Neuronal stem cell (in vitro differentiated cells): ENCODE measurements around the gene TUSC2.

Source experiments
- DNase-seq: peaks from one replicate; pipeline ENCODE4 v3.0.0-alpha.2; 2013; ENCODE audit warnings: low spot score
- H2AFZ ChIP-seq: one replicate; pipeline ENCODE4 v1.6.1; 2013; ENCODE audit warnings: mild to moderate bottlenecking, low read length, inconsistent platforms
- H2AK5ac ChIP-seq: 2 replicates; pipeline ENCODE4 v1.6.1; 2013; ENCODE audit warnings: low read depth, mild to moderate bottlenecking, inconsistent platforms, low read length, moderate library complexity, mixed read lengths
- H2BK120ac ChIP-seq: 2 replicates; pipeline ENCODE4 v1.6.1; 2013; ENCODE audit warnings: low read depth, mild to moderate bottlenecking, inconsistent platforms, low read length, moderate library complexity, mixed read lengths
- H2BK12ac ChIP-seq: one replicate; pipeline ENCODE4 v1.6.1; 2013; ENCODE audit warnings: low read length, inconsistent platforms
- H2BK15ac ChIP-seq: 2 replicates; pipeline ENCODE4 v1.6.1; 2013; ENCODE audit warnings: mild to moderate bottlenecking, low read length, inconsistent platforms, mixed read lengths
- H2BK5ac ChIP-seq: one replicate; pipeline ENCODE4 v1.6.1; 2013; ENCODE audit warnings: inconsistent platforms, mild to moderate bottlenecking, low read length, moderate library complexity
- H3K14ac ChIP-seq: one replicate; pipeline ENCODE4 v1.6.1; 2013; ENCODE audit warnings: low read length, inconsistent platforms
- H3K18ac ChIP-seq: 2 replicates; pipeline ENCODE4 v1.6.1; 2013; ENCODE audit warnings: low read length, inconsistent platforms
- H3K23ac ChIP-seq: 2 replicates; pipeline ENCODE4 v1.6.1; 2013; ENCODE audit warnings: low read depth, mild to moderate bottlenecking, mixed read lengths, low read length, inconsistent platforms; ENCODE audit not compliant: poor library complexity
- H3K27ac ChIP-seq: replicated peaks from 3 replicates; pipeline ENCODE4 v1.5.1; 2013; ENCODE audit warnings: low read length, inconsistent platforms
- H3K27me3 ChIP-seq, 3 experiments: 2 replicates each; pipeline ENCODE4 v1.6.1; 2013; ENCODE audit warnings: low read length in 3 of 3, mild to moderate bottlenecking in 2 of 3, inconsistent platforms in 1 of 3, low read depth in 1 of 3, mixed read lengths in 1 of 3, moderate library complexity in 1 of 3; ENCODE audit not compliant: control insufficient read depth in 3 of 3, insufficient read depth in 3 of 3
- H3K36me3 ChIP-seq, 2 donors: replicated peaks in 1 of 2; 2 replicates each; pipeline ENCODE4 v1.6.1; 2013; ENCODE audit warnings: low read length in 2 of 2; ENCODE audit not compliant: control insufficient read depth in 2 of 2, insufficient read depth in 2 of 2
- H3K4ac ChIP-seq: 2 replicates; pipeline ENCODE4 v1.6.1; 2013; ENCODE audit warnings: inconsistent platforms, mild to moderate bottlenecking, low read length, moderate library complexity
- H3K4me1 ChIP-seq, 2 donors: 1 replicate in 1 of 2; 2 replicates in 1 of 2; pipeline ENCODE4 v1.6.1; 2013; ENCODE audit warnings: low read length in 2 of 2, low read depth in 1 of 2; ENCODE audit not compliant: control insufficient read depth in 2 of 2, insufficient read depth in 1 of 2
- H3K4me2 ChIP-seq: one replicate; pipeline ENCODE4 v1.6.1; 2013; ENCODE audit warnings: mild to moderate bottlenecking, low read length, inconsistent platforms; ENCODE audit not compliant: insufficient read depth, poor library complexity, severe bottlenecking
- H3K4me3 ChIP-seq, 2 donors: 2 replicates each; pipeline ENCODE4 v1.5.1; 2013; ENCODE audit warnings: low read length in 2 of 2, mild to moderate bottlenecking in 2 of 2, inconsistent platforms in 1 of 2, moderate library complexity in 1 of 2
- H3K79me1 ChIP-seq: one replicate; pipeline ENCODE4 v1.6.1; 2013; ENCODE audit warnings: low read depth, mild to moderate bottlenecking, inconsistent platforms, low read length, moderate library complexity
- H3K9ac ChIP-seq: one replicate; pipeline ENCODE4 v1.6.1; 2013; ENCODE audit warnings: mild to moderate bottlenecking, low read depth, low read length, inconsistent platforms; ENCODE audit not compliant: poor library complexity
- H3K9me3 ChIP-seq, 2 donors: replicated peaks in 1 of 2; 2 replicates each; pipeline versions ENCODE3 to v1.6.1; 2013; ENCODE audit warnings: low read length in 2 of 2, mild to moderate bottlenecking in 2 of 2, inconsistent platforms in 1 of 2, low read depth in 1 of 2, mixed read lengths in 1 of 2, moderate library complexity in 1 of 2; ENCODE audit not compliant: control insufficient read depth in 2 of 2, insufficient read depth in 1 of 2
- H4K8ac ChIP-seq: one replicate; pipeline ENCODE4 v1.6.1; 2013; ENCODE audit warnings: low read depth, mild to moderate bottlenecking, inconsistent platforms, low read length, moderate library complexity
- H4K91ac ChIP-seq: one replicate; pipeline ENCODE4 v1.6.1; 2013; ENCODE audit warnings: low read length, low read depth, mild to moderate bottlenecking, inconsistent platforms; ENCODE audit not compliant: poor library complexity
- WGBS, 2 donors: extraction: QIAGEN DNeasy Blood & Tissue Kit; methylation state at CpG; one replicate each; pipeline ENCODE4 v1.1.7; 2013; ENCODE audit warnings: missing lambda C conversion rate in 2 of 2, mixed read lengths in 1 of 2; ENCODE audit not compliant: insufficient read length in 2 of 2, insufficient replicate concordance in 1 of 2; ENCODE audit errors: extremely low coverage in 2 of 2; 5-methylcytosine and 5-hydroxymethylcytosine counted together

Gene TUSC2

DNA sequence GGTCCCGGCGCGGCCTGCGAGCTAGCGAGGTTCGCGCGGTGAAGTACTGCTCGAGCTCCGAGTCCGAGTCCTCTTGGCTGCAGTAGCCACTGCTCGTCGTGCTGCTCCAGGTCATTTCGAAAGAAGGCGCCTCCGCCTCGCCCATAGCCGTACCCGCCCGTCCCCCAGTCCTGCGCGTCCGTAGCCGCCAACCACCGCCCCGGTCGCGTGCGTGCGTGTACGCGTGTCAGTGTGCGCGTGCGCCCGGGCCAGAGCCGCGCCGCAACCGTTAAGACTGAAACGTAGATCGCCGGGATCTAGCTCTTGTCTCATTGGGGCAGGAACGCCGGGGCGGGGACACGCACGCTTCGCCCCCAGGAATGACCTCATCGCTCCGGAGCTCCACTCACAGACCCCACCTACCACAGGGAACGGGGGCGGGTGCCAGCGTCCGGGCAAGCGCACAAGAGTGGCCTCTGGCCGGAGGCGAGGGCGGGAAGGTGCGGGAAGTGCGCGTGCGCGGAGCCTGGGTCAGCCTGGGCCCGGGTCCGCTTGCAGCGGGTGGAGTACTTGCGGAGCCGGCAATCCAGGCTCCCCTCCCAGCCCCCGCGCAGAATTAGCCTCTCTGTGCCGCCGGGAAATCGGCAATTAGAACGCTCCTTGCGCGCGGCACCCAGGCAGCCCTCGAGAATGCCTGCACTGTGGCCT is 9.3 kb upstream of the TUSC2 start:
- H3K4me2 ChIP-seq: peak overlapping the region; percentile 92
- peak overlapping the region; percentile 61 to 95 for H3K4me3 ChIP-seq
- peak overlapping the region; percentile 93 for H2BK5ac ChIP-seq
- no CpG with 5 or more reads among the region's 79 CpGs for WGBS, 2 donors
- H3K18ac ChIP-seq: peak overlapping the region; percentile 99
- peak overlapping the region; percentile 89 for H2AK5ac ChIP-seq
- H3K4ac ChIP-seq: peak overlapping the region; percentile 30
- H3K27me3 ChIP-seq: peaks cover 16 to 39% (median 33%) of the 10 kb centered on the region in 3 experiments
- peak; percentile 98 for DNase-seq
- peak overlapping the region; percentile 91 for H2BK12ac ChIP-seq
- peak overlapping the region; percentile 72 for H2BK15ac ChIP-seq
- no peak overlapping the region for H3K14ac ChIP-seq
- peak overlapping the region; percentile 76 for H4K8ac ChIP-seq
- H2AFZ ChIP-seq: peak overlapping the region; percentile 94
- H4K91ac ChIP-seq: peak overlapping the region; percentile 97
- peaks cover 10% of the 10 kb centered on the region for H3K79me1 ChIP-seq
- H3K23ac ChIP-seq: peak overlapping the region; percentile 89
- H2BK120ac ChIP-seq: peak overlapping the region; percentile 56
- peaks cover 13 to 14% of the 10 kb centered on the region in 2 donors for H3K4me1 ChIP-seq
- H3K9me3 ChIP-seq: peaks cover 2 to 6% of the 10 kb centered on the region in 2 donors
- H3K36me3 ChIP-seq: peaks cover 6 to 30% of the 10 kb centered on the region in 2 donors
- peak overlapping the region; percentile 98 for H3K9ac ChIP-seq
- H3K27ac ChIP-seq: peak overlapping the region; percentile 92

DNA sequence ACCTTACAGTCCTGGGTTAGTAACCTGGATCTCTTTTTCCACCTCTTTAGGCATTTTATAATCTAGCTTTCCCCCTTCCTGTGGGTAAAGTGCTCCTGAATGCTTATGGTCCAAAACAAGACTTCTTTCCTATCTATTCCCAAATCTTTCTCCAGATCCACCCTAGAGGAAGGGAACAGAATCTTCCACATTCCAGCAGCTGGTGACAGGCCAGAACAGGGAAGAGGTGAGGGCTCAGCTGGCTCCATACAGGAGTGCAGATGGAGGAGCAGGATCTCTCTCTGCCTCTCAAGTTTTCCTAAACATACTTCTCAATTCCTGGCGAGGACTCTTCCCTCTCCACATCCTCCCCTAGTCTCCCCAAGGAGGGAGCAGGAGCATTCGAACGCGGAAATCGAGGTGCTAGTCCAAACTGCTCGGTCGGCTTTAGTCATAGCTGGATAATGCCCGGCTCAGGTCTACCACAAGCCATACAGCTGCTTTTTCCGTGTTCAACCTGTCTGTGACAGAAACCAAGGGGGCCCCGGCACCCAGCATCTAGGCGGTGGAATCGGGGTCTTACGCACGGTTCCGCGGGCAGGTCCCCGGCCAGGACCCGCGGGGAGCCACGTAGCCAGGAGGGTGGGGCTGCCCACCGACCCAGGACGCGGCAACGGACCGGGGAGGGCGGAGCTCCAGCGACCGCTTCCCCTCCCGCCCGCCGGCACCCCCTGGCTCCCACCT is 8.6 kb upstream of the TUSC2 start:
- Histone ChIP-seq H3K9ac (peak overlapping the region; percentile 98), H4K8ac (no peak overlapping the region), H3K27ac (peak overlapping the region; percentile 92), H3K4me3 (peak overlapping the region; percentile 61 to 95), H3K27me3 (peaks cover 15 to 32% (median 26%) of the 10 kb centered on the region in 3 experiments), H3K9me3 (peaks cover 2 to 6% of the 10 kb centered on the region in 2 donors), H2BK12ac (peak overlapping the region; percentile 91), H2BK5ac (peak overlapping the region; percentile 93), H3K18ac (peak overlapping the region; percentile 99), H2BK15ac (peak overlapping the region; percentile 72), H3K4ac (peak overlapping the region; percentile 30), H3K14ac (no peak overlapping the region), H4K91ac (no peak overlapping the region), H3K36me3 (peaks cover 13 to 37% of the 10 kb centered on the region in 2 donors), H3K23ac (peak overlapping the region; percentile 89), H2AFZ (peak overlapping the region; percentile 94), H2AK5ac (peak overlapping the region; percentile 89), H2BK120ac (no peak overlapping the region), H3K4me2 (peak overlapping the region; percentile 92), H3K79me1 (peaks cover 10% of the 10 kb centered on the region), H3K4me1 (peaks cover 13 to 14% of the 10 kb centered on the region in 2 donors)
- DNase-seq: no peak
- no CpG with 5 or more reads among the region's 31 CpGs for WGBS, 2 donors

DNA sequence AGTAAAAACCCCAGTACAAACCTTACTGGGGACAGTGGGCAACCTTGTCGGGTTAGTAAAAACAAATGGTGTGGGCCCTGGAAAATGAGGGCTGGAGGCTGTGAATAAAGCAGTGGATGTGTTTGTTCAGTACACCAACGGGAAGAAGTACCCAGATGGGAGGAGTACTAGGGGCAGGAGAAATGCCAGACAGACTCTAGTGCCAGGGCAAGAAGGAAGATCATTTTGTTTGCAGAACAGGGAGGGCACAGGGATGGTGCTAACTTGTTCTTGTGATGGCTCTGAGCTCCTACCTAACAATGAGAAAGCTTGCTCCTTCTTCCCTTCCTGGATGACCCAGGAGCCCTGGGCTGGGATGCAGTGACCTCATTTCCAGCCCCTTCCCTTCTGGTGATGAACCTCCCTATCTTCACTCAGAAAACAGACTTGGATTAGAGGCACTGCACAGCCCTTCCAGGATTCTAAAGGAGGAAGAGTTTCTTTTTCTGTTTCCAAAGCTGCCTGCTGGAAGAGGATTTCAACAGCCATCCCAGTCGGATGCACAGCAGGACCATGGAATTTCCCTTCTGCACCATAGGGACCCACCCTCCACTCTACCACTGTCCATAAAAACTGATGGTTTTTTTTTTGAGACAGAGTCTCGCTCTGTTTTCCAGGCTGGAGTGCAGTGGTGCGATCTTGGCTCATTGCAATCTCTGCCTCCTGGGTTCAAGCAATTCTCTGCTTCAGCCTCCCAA is 6.5 kb upstream of the TUSC2 start:
- peaks cover 10% of the 10 kb centered on the region for H3K79me1 ChIP-seq
- no peak overlapping the region for H2AK5ac ChIP-seq
- no peak overlapping the region for H3K4me2 ChIP-seq
- H2BK120ac ChIP-seq: no peak overlapping the region
- no peak overlapping the region for H3K23ac ChIP-seq
- H4K8ac ChIP-seq: no peak overlapping the region
- no peak overlapping the region for H3K14ac ChIP-seq
- no peak overlapping the region for H2BK5ac ChIP-seq
- H2AFZ ChIP-seq: no peak overlapping the region
- WGBS, 2 donors: no CpG with 5 or more reads among the region's 5 CpGs
- H3K18ac ChIP-seq: no peak overlapping the region
- peak overlapping the region; percentile 26 for H3K9ac ChIP-seq
- no peak overlapping the region for H3K27ac ChIP-seq
- no peak overlapping the region for H3K4ac ChIP-seq
- H2BK15ac ChIP-seq: no peak overlapping the region
- peaks cover 33 to 58% of the 10 kb centered on the region in 2 donors for H3K36me3 ChIP-seq
- no peak overlapping the region for H4K91ac ChIP-seq
- no peaks in the 10 kb centered on the region for H3K9me3 ChIP-seq
- no peak for DNase-seq
- H3K4me1 ChIP-seq: peaks cover 10 to 14% of the 10 kb centered on the region in 2 donors
- H2BK12ac ChIP-seq: no peak overlapping the region
- peaks cover 0 to 11% (median 5%) of the 10 kb centered on the region in 3 experiments for H3K27me3 ChIP-seq
- H3K4me3 ChIP-seq: no peak overlapping the region
